GM21447 (cell line): ENCODE data around the gene SLC45A2.
A peak's percentile ranks its signal among the peaks of the same experiment; 100 is the strongest.
"Not testable (repeated sequence)": the region's sequence is repeated elsewhere in the genome, so short reads cannot be mapped to it uniquely, and the experiment has no call there.

Experiments
- ATAC-seq: cut with Tn5 transposase; IDR thresholded peaks from one replicate; pipeline ENCODE4 v1.9.1; 2021; ENCODE audit not compliant: unreplicated experiment

Gene SLC45A2, protein sequence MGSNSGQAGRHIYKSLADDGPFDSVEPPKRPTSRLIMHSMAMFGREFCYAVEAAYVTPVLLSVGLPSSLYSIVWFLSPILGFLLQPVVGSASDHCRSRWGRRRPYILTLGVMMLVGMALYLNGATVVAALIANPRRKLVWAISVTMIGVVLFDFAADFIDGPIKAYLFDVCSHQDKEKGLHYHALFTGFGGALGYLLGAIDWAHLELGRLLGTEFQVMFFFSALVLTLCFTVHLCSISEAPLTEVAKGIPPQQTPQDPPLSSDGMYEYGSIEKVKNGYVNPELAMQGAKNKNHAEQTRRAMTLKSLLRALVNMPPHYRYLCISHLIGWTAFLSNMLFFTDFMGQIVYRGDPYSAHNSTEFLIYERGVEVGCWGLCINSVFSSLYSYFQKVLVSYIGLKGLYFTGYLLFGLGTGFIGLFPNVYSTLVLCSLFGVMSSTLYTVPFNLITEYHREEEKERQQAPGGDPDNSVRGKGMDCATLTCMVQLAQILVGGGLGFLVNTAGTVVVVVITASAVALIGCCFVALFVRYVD

DNA sequence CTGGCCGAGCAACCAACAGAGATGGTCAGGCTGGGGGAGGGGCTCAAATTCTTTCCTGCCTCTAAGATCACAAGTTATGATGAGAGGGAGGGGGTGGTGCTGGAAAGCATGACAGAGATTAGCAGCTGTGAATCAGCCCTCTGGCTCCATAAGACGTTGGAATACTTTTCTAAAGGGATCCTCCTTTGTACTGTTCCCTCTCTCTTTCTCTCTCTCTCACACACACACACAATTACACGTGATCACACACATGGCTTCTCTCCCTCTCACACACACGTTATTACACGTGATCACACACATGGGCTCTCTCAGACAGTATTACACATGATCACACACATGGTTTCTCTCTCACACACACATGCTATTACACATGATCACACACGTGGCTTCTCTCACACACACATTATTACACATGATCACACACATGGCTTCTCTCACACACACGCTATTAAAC lies at the start of gene SLC45A2:
Gene SLC45A2 (minus strand): TSS at position 23 of the 454 bp plus-strand sequence. CDS start 110 bp downstream, outside the sequence.
- ATAC-seq: no peak

DNA sequence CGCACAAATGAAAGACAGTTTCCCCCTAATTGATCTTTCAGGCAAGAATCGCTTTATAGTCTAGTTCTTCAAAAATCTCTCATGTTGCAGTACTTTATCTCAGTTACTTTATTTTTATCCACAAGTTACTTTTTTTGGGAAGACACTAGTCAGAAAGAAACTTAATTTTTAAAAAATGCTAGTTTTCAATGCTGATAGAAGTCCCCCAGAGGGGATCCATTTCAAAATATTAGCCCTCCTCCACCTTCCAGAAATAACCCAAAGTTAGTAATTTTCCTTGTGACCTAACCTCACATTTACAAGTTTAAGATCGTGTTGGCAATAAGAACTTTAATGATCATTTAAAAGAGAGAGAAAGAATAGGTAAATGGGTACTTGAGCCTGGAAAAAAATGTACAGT lies 47.5 kb upstream of the SLC45A2 start:
- ATAC-seq: no peak

DNA sequence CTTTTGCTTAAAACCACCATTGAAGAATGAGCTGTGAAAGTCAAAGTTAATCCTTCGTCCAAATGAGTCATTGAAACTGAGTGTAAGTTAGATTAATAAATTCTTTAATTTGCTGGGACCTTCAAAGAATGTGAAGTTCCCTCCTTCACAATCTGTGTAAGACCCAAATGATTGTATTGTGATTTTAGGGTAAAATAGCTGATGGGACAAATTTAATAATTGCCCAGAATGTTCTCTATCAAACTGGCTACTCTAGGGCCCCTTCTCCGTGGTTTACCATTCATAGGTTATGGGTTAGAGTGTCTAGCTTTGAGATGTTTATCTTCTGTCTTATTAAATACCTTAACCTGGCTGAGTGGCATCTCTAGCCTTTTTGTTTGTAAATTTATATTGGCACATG lies 46.6 kb upstream of the SLC45A2 start:
- no peak for ATAC-seq

DNA sequence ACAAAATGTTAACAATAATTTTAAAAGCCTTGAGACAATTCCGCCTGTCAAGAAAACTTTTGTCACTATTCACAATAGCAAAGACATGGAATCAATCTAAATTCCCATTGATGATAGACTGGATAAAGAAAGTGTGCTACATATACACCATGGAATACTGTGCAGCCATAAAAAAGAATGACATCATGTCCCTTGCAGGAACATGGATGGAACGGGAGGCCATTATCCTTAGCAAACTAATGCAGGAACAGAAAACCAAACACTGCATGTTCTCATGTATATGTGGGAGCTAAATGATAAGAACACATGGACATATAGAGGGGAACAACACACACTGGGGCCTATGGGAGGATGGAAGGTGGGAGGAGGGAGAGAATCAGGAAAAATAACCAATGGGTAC lies 46.1 kb upstream of the SLC45A2 start:
- not testable (repeated sequence) for ATAC-seq

DNA sequence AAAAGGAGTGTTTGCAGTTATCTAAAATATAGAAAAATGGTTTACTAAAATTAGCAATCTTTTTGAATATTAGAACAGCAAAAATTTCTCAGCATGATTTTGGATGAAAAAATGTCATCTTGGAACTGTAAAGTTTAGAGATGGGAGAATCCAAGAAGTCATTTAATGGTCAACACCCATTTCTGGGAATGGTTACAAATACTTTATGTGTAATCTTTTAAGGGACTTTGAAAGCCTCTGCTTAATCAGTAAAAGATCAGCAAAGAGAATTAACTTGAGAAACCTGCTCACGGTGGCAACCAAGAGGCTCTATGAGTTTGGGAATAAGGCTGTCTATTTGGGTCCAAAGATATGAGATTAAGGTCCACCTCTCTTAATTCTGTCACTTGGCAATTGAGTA lies 45.6 kb upstream of the SLC45A2 start:
- ATAC-seq: no peak

DNA sequence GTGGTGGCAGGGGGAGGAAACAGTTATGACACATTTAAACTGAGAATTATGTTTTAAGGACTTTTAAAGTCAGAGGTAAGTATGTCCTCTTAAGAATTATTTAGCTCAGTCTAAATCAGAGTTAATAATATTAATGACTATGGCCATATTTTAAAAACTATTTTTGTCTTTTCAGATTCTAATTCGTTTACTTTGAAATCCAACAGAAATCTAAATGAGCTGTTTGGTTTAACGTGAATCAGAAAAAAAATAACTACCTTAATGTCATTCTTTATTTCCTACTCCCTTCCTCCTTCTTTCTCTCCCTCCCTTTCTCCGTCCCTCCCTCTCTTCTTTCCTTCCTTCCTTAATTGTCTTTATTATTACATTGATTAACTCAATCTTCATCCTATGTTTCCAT lies 43.9 kb upstream of the SLC45A2 start:
- no peak for ATAC-seq

DNA sequence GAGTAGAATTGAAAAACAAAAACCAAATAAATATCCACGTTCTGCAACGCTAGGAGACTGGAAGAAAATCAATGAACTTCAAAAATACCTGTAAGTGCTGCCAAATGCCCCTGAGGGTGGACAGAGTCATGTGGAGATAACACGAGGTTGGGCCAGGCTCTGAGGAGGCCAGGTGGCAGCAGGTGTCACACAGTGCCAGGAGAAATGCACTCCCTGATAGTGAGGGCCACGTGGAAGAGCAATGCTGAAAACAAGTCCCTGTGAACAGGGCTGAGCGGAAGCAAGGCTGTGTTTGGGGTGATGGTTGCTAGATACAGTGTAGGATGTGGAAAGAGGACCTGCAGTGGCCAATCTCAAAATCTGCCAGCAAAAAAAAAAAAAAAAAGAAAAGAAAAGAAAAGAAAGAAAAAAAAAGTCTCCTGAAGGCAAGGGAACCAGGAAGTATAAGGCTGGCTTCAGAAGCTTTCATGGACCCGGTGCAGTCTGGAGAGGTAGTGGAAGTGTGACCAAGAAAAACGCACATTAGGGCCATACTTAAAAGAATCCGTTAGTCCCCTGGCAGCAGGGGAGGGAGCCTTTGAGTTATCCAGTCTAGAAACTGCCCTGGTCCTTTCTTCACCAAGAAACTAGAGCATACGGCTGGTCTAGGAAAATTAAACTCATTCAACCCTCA lies 41.7 kb upstream of the SLC45A2 start:
- ATAC-seq: no peak

DNA sequence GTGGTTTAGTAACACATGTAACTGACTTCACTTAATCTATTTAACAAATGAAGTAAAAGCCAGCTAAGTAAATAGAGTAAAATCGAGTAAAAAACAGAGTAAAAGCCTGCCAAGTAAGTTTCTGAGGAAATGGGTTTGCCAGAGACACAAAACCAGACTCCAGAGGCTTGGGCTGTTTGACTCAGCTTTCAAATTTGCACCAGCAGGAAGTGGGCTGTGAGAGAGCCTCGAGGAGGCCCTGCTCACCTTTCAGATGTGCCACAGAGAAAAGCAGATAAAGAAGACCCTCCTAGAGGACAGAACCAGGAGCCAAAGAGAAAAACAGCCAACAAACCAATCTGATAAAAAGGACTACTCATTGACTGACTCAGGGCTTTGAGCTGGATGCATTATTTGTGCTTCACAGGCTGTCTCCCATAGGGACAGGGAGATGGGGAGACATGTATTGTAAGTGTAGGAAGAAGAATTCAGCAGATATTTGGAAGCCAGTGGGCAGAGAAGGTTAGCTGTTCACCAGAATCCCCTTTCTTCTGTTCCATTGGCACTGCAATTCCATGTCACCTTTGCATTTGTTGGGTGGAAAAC lies 37.7 kb upstream of the SLC45A2 start:
- ATAC-seq: peak; percentile 96

DNA sequence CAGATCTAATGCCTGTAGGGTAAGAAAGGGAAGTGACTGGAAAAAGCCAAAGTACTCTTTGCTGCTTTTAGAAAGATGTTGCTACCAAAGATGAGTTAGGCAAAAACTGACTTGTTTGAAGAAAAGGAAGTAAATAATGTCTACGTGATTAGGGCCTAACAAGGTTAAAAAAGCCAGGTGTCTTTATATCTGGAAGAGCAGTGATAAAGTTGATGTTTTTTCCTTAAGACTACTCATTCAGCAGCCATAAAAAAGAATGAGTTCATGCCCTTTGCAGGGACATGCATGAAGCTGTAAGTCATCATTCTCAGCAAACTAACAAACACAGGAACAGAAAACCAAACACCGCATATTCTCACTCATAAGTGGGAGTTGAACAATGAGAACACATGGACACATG lies 36.8 kb upstream of the SLC45A2 start:
- no peak for ATAC-seq

DNA sequence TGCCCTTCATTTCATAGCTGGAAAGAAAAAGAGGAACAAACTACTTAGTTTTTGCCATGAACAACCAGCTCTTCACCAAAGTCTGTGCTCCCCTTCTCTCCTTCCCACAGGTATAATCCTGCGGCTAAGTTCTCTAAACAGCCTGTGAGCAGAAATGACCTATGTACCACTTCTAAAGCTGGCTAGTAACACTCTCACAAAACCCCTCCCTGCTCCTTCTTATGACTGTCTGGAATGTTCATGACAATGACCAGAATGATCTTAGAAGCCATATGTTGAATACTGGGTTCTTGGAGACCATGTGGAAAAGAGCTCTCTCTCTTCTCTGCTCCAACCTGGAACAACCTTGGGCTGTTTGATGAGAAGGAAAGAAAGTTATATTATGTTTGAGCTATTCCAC lies 36.2 kb upstream of the SLC45A2 start:
- ATAC-seq: no peak

DNA sequence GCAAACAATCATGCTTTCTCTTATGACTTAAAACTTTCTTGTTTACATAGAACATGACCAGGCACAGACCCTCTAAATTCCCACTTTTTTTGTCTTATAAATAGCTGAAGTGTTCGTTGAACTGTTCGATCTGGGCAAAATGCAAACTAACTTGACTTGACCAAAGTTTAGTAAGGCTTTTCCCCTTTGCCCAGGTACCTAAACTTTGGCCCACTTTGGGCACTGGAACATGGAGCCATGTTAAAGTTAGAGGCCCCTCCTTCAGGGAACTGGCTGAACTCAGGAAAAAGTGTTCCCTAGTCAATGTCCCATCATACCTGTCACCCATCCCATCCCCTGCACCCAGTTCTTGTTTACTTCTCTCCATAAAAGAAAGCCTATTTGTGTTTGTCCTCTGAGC lies 32.8 kb upstream of the SLC45A2 start:
- ATAC-seq: no peak

DNA sequence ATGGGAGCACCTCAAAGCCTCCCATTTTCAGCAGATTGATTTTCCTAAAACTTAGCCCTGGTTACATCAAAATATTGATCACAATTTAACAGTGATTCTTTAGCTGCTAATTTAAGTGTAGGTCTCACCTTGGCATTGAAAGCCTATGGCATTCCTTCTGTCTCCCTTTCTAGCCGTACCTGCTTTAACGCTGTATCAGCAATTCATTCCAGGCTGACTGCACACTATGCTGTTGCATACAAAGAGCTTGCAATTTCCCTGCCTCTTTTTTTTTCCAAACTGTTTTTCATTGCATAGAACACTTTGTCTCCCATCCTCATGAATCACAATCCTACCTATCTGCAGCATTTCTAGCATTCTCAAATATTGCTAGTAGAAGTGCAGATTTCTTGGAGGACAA lies 32.3 kb upstream of the SLC45A2 start:
- ATAC-seq: no peak

DNA sequence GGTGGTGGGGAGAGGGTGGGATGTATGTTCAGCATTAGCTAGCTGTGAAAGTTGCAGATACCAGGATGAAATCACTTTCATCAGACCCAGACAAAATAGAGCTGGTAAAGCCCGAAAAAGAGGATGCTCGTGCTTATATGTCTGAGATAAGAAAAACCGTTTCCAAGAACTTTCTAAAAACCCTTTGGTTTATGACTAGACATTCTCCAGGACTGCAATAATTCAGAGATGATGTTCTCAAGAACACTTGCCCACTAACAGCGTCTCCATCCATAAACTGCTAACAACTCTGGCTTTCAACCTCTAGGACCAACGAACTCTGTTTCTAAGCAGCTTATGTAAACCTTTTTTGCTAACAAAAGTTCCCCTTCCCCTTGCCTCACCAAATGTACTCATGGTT lies 31.7 kb upstream of the SLC45A2 start:
- no peak for ATAC-seq

DNA sequence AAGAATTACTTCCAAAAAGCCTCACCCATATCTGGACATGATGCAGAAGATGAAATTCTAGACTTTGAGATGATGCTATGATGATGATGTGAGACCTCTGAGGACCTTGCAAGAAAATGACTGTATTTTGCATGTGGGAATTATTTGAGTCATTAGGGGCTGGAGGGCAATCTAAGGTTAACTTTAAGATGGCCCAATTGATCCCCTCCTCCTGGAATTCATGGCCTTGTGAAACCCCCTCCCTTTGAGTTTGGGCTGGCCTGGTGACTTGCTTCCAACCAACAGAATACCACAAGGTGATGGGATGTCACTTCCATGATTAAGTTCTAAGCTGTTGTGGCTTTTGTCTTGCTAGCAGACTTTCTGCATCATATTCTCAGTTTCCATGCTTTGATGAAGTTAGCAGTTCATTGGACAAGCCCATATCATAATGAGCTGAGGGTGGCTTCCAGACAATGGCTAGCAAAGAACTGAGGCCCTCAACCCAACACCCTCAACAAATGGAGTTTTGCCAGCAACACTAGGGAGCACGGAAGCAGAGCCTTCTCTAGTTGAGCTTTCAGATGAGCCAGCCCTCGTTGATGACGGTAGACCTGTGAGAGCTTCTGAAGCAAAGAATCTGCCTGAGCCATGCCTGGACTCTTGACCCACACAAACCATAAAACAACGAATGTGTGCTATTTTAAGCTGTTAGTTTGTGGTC lies 30.8 kb upstream of the SLC45A2 start:
- no peak for ATAC-seq

DNA sequence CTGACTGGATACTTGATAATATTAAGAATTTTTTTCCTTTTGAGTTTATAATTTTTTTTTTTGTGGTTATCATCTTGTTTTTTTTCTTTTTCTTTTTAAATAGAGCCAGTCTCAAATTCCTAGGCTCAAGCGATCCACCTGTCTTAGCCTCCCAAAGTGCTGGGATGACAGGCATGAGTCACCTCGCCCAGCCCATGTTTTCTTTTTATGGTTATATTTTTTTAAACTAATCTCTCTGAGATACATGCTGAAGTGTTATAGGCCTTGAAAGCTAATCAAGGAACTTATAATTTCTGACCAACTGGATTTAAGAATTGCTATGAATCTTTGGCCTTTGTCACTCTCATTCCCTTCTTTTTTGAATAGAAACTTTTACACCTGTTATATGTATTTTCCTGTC lies 30.1 kb upstream of the SLC45A2 start:
- ATAC-seq: no peak

DNA sequence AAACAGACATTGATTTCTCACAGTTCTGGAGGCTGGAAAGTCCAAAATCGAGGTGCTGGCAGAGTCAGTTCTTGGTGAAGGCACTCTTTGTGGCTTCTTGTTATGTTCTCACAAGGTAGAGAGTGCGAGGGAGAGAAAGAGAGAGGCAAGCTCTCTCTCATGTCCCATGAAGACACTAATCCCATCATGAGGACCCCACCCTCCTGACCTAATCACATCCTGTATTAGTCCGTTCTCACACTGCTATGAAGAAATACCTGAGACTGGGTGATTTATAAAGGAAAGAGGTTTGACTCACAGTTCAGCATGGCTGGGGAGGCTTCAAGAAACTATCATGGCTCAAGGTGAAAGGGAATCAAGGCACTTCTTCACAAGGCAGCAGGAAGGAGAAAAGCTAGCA lies 29.1 kb upstream of the SLC45A2 start:
- no peak for ATAC-seq

DNA sequence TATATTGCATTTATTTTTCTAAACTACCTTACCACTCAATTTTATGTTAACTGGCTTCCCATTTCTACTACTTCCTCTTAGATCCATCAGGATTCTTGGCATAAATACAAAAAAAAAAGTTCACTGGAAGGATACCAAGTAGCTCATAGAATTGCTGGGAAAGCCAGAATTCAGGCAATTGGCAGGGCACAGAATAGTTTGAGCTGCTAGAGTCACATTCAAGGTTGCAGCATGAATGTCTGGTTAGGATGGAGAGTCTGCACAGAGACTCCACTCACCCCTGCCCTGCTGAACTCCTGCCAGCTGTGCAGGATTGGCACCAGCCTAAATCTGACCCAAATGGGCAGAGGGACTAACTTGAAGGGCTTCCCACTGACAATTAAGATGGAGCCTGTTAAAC lies 28.3 kb upstream of the SLC45A2 start:
- ATAC-seq: no peak

DNA sequence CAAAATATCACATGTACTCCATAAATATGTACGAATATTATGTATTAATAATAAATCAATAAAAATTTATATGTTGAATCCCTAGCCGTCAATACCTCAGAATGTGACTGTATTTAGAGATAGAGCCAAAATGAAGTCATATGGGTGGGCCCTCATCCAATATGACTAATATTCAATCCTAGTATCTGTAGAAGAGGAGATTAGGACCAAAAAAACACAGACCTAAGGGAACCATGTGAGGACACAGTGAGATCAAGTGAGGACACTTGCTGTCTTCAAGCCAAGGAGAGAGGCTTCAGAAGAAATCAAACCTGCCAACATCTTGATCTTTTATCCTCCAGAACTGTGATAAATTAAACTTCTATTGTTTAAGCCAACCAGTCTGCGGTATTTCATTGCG lies 27.0 kb upstream of the SLC45A2 start:
- no peak for ATAC-seq

DNA sequence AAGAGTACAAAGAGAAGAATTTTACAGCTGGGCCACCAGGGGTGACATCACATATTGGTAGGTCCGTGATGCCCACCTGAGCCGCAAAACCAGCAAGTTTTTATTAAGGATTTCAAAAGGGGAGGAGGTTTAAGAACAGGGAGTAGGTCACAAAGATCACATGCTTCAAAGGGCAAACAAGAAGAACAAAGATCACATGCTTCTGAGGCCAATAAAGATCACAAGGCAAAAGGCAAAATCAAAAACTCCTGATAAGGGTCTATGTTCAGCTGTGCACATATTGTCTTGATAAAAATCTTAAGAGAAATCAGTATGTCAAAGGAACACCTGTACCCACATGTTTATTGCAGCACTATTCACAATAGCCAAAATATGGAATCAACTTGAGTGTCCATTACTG lies 25.7 kb upstream of the SLC45A2 start:
- not testable (repeated sequence) for ATAC-seq

DNA sequence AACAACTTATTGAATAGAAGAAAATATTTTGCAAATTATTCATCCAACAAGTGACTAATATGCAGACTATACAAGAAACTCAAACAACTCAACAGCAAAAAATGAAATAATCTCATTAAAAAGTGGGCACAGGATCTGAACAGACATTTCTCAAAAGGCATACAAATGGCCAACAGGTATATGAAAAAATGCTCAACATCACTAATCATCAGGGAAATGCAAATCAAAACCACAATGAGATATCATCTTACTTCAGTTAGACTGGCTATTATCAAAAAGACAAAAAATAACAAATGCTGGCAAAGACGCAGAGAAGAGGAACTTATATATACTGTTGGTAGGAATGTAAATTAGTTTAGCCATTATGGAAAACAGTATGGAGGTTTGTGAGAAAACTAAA lies 25.1 kb upstream of the SLC45A2 start:
- ATAC-seq: no peak

DNA sequence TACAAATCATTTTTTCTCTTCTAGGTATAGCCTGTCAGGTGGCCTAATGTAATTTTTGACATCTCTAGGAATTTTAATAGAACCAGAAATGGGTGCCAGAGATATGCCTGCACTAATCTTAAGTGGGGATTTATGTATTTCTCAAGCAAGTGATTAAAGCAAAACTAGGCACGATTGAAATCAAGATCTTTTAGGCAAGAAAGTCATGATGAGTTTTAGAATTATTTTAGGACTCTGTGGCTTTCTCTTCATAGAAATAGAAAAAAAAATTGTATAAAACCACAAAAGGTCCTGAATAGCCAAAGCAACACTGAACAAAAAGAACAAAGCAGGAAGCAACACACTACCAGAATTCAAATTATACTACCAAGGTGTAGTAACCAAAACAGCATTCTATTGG lies 24.3 kb upstream of the SLC45A2 start:
- no peak for ATAC-seq
